Measurements from ENCODE around the gene UVRAG.

The UVRAG gene

GRCh38 chr11:76155500-76156227 lies 340.7 kb downstream of the UVRAG start:
- Histone ChIP-seq H3K4me3 (ENCODE audit: low read depth, low read length, poor library complexity, severe bottlenecking) (no peak overlapping the region), H3K4me1 (ENCODE audit: insufficient read depth, low read length, severe bottlenecking) (peaks cover 19% of the 10 kb centered on the region), H3K4me2 (ENCODE audit: low read length) (no peak overlapping the region), H3K36me3 (ENCODE audit: insufficient read depth, low read length) (no peaks in the 10 kb centered on the region), H3F3A (ENCODE audit: insufficient read depth, low read length) (no peaks in the 10 kb centered on the region), H3K27ac (ENCODE audit: low read depth, low read length, poor library complexity, severe bottlenecking) (no peak overlapping the region), H3K79me2 (ENCODE audit: insufficient read depth, low read length) (no peaks in the 10 kb centered on the region), H3K27me3 (ENCODE audit: insufficient read depth, low read length) (no peaks in the 10 kb centered on the region; the same call in 1 of the 2 replicates), H3K9ac (ENCODE audit: low read length) (no peak overlapping the region), H4K20me1 (ENCODE audit: insufficient read depth, low read length) (no peaks in the 10 kb centered on the region), H3K9me3 (ENCODE audit: low read length) (no peaks in the 10 kb centered on the region), H2AFZ (ENCODE audit: low read length) (no peak overlapping the region), H3K9me2 (ENCODE audit: low read depth, low read length) (no peaks in the 10 kb centered on the region)
- no peak for TF ChIP-seq CTCF (IDR thresholded peaks at IDR 0.05; ENCODE audit: low read length)
- no peak for TF ChIP-seq EZH2 (IDR thresholded peaks at IDR 0.05; ENCODE audit: borderline replicate concordance, low read length)

GRCh38 chr11:76156971-76157427 lies 342.0 kb downstream of the UVRAG start:
- H3K9me2 ChIP-seq (ENCODE audit: low read depth, low read length): no peaks in the 10 kb centered on the region
- H3K27me3 ChIP-seq (ENCODE audit: insufficient read depth, low read length): no peaks in the 10 kb centered on the region; the same call in 1 of the 2 replicates
- no peak overlapping the region for H3K9ac ChIP-seq (ENCODE audit: low read length)
- peaks cover 16% of the 10 kb centered on the region for H3K4me1 ChIP-seq (ENCODE audit: insufficient read depth, low read length, severe bottlenecking)
- H3K79me2 ChIP-seq (ENCODE audit: insufficient read depth, low read length): no peaks in the 10 kb centered on the region
- H4K20me1 ChIP-seq (ENCODE audit: insufficient read depth, low read length): no peaks in the 10 kb centered on the region
- H3K9me3 ChIP-seq (ENCODE audit: low read length): no peaks in the 10 kb centered on the region
- H3K27ac ChIP-seq (ENCODE audit: low read depth, low read length, poor library complexity, severe bottlenecking): no peak overlapping the region
- no peak overlapping the region for H3K4me2 ChIP-seq (ENCODE audit: low read length)
- no peaks in the 10 kb centered on the region for H3F3A ChIP-seq (ENCODE audit: insufficient read depth, low read length)
- no peaks in the 10 kb centered on the region for H3K36me3 ChIP-seq (ENCODE audit: insufficient read depth, low read length)
- H3K4me3 ChIP-seq (ENCODE audit: low read depth, low read length, poor library complexity, severe bottlenecking): no peak overlapping the region
- no peak overlapping the region for H2AFZ ChIP-seq (ENCODE audit: low read length)
- TF ChIP-seq CTCF (IDR thresholded peaks at IDR 0.05; ENCODE audit: low read length) (no peak), EZH2 (IDR thresholded peaks at IDR 0.05; ENCODE audit: borderline replicate concordance, low read length) (no peak)

- H4K20me1 ChIP-seq (ENCODE audit: insufficient read depth, low read length): no peaks in the 10 kb centered on the region
- H3K27me3 ChIP-seq (ENCODE audit: insufficient read depth, low read length): no peaks in the 10 kb centered on the region; the same call in 1 of the 2 replicates
- H3K36me3 ChIP-seq (ENCODE audit: insufficient read depth, low read length): no peaks in the 10 kb centered on the region
- TF ChIP-seq EZH2 (IDR thresholded peaks at IDR 0.05; ENCODE audit: borderline replicate concordance, low read length) (no peak), CTCF (IDR thresholded peaks at IDR 0.05; ENCODE audit: low read length) (no peak)
- no peaks in the 10 kb centered on the region for H3K9me2 ChIP-seq (ENCODE audit: low read depth, low read length)
- no peak overlapping the region for H3K27ac ChIP-seq (ENCODE audit: low read depth, low read length, poor library complexity, severe bottlenecking)
- no peaks in the 10 kb centered on the region for H3K9me3 ChIP-seq (ENCODE audit: low read length)
- H3K9ac ChIP-seq (ENCODE audit: low read length): no peak overlapping the region
- no peaks in the 10 kb centered on the region for H3F3A ChIP-seq (ENCODE audit: insufficient read depth, low read length)
- peaks cover 7% of the 10 kb centered on the region for H3K4me1 ChIP-seq (ENCODE audit: insufficient read depth, low read length, severe bottlenecking)
- H3K4me2 ChIP-seq (ENCODE audit: low read length): no peak overlapping the region
- no peak overlapping the region for H3K4me3 ChIP-seq (ENCODE audit: low read depth, low read length, poor library complexity, severe bottlenecking)
- H3K79me2 ChIP-seq (ENCODE audit: insufficient read depth, low read length): no peaks in the 10 kb centered on the region
- no peak overlapping the region for H2AFZ ChIP-seq (ENCODE audit: low read length)
Observed at GRCh38 chr11:76157891-76158290, 342.9 kb downstream of the UVRAG start.

Data from OCI-LY1 (cell line).